ENCODE results near the gene LHX2.
A peak's percentile ranks its signal among the peaks of the same experiment; 100 is the strongest.

Gene LHX2

DNA sequence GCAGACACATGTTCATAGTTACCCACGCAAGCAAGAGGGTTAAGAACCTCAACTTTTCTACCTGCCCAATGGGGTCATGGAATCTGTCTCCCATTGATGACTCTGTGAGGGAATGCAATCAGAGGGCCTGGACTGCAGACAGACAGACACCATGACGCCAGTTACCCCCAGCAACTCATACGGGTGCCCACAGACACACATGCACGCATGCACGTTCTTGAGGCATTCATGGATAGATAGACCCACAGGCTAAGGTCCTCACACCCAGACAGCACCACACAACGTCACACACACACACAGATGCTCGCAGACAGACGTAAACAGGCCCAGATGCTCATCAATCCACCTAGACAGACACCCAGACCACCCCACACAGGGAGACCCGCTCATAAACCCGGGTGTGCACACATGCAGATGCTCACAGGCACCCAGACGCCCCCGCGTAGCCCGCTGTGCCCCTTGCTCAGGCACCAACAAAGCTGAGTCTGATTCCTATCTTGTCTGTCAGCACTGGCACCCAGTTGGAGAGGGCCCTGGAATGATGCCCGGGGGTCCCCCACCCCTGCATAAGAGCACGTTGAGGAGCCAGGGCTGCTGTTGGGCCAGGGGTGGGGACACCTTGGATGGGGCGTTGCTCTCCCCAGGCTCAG, 23.6 kb downstream of the LHX2 start:
- no peak for DNase-seq

- no peak for DNase-seq
Observed at GRCh38 chr9:124036578-124036977, 25.0 kb downstream of the LHX2 start.

GRCh38 chr9:124037790-124038189, 26.2 kb downstream of the LHX2 start:
- DNase-seq, result no peak

- no peak for DNase-seq
Observed at GRCh38 chr9:124038239-124038638, 26.7 kb downstream of the LHX2 start.

GRCh38 chr9:124038790-124039633, 27.4 kb downstream of the LHX2 start:
- no peak for DNase-seq

- DNase-seq, result no peak
Observed at GRCh38 chr9:124040186-124040931, 28.8 kb downstream of the LHX2 start.

GRCh38 chr9:124040935-124041816, 29.6 kb downstream of the LHX2 start:
- DNase-seq, result peak in 6 of 14 donors; percentile 14 to 55 (median 29)

DNA sequence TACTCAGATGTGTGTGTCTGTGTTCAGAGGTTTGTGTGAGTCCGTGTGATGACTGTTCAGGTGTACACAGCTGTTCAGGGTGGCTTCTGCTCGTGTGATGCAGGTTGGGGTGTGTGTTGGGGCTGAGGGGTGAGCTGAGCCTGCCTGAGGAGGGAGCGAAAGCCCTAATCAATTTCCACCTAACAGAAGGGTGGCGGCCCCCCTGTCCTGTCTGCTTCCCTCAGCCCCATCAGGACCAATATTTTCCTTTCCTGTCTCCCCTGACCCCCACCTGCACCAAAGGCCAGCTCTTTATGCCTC, 30.2 kb downstream of the LHX2 start:
- no peak for DNase-seq

DNA sequence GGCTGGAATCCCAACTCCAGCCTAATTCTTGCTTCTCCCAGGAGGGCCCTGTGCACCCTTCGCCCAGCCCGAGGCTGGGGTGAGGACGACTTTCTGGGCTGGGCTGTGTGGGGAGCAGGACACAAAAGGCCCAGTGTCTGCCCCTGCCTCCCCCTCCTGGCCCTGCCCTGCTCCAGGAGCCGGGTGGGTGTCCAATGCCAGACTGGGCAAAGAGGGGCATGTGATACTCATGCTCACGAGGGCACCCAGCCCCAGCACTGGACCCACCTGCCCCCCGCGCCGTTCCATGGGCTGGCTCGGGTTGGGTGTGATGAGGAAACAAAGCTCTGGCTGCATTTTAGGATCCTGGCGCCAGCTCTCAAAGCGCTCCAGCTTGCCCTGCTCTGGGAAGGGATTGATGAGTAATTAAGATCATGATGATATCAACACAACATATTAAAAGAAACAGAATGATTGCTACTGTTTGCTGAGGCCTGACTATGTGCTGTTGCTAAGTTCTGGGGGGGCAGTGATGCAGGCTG, 30.7 kb downstream of the LHX2 start:
- DNase-seq, result peak in 4 of 14 donors; percentile 4 to 42 (median 19)

DNA sequence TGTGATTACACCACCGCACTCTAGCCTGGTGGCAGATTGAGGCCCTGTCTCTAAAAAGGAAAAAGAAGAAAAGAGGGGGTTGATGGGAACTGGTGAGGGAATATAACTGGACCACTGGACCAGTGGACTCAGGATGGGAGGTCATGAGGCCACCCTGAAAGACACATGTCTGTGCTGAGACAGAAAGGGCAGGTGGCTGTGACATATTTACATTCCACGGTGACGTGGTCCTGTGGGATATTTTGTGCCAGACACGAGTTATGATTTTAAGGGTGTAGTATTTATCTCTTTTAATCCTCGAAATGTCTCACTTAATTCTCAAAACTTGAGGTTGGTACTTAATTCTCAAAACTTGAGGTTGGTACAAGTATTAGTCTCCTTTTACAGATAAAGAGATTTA, 32.9 kb downstream of the LHX2 start:
- DNase-seq, result no peak

- no peak for DNase-seq
Observed at GRCh38 chr9:124045076-124045829, 33.7 kb downstream of the LHX2 start.

GRCh38 chr9:124045830-124046177, 34.2 kb downstream of the LHX2 start:
- DNase-seq, result no peak

DNA sequence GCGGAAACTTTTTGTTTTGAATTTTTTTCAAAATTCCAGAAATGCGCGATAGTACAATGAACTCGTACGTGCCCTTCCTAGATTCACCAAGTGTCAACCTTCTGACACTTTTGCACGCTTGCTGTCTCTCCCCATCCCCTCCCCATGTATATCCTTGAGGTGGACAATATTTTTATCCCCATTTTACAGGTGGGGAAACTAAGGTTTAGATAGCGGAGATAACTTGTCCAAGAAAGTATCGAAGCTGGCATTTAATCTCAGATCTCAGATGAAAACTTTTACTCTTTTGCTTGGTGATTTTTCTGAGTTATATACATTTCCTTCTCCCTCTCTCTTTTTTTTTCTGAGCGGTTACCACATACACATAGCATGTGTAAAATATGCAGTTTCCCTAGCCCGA, 34.6 kb downstream of the LHX2 start:
- no peak for DNase-seq

GRCh38 chr9:124047251-124047672, 35.7 kb downstream of the LHX2 start:
- no peak for DNase-seq

DNA sequence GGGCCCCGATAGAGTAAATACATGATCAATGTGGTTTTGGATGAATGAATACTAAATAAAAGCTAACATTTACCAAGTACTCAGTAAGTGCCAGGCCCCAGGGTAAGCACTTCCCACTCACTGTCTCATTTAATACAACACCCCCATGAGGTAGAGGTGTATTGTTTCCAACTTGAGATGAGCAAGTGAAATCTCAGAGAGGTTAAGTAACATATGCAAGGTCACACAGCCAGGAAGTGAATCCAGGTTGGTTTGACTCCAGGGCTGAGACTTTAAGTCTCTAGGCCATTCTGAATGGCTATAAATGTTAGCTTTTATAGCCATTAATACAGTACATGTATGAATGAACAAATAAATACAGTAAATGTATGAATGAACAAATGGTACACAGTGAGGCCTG, 39.4 kb downstream of the LHX2 start:
- no peak for DNase-seq

DNA sequence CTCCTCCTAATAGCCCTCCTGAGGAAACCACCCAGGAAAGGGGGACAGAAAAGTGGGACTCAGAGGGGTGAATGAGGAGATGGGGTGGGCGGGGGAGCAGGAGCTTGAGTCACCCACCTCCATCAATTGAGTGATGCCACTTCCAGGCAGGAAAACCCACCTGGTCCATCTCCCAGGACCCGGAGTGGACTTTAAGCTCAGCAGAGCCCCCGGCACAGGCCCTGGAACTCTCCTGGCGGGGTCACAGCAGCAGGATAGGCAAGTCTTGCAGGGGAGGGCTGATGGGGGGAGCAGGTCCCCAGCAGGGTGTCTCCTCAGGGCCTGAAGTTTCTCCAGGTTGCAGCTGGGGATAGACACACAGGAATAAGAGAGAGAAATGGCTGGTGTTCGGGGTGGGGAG, 40.8 kb downstream of the LHX2 start:
- no peak for DNase-seq

- DNase-seq, result no peak
Observed at GRCh38 chr9:124054582-124055227, 43.1 kb downstream of the LHX2 start.

DNA sequence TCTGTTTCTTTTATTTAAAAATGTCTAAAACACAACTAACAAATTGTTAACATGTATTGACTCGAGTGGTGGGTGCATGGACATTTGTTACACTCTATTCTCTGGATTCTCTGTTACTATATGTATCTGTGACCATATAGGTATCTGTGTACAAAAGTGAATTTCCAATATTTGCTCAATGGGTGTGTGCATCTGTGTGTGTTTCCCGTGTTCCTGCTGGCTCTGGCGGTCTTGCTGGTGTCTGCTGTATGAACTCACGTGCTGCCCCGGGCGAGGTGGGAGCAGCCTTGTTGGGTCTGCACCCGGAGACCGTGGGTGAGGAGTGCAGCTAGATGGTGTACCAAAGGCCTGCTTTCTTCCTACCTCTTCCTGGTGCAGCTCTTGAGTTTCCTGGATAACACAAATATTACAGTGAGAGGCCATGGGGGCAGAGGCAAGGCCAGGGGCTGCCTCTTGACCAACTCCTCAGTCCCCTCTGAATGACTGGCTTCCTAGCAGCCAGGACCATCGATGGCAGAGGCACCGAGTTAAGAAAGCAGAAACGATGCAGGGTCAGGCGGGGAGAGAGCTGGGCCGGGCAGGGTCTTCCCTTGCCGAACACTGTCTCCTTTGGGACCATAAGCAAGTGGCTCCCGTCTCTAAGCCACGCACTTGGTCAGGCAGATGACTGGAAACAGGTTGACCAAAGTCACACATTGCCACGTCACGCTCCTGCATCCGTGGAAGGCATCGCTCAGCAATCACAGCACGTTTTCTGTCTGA, 49.5 kb downstream of the LHX2 start:
- no peak for DNase-seq

DNA sequence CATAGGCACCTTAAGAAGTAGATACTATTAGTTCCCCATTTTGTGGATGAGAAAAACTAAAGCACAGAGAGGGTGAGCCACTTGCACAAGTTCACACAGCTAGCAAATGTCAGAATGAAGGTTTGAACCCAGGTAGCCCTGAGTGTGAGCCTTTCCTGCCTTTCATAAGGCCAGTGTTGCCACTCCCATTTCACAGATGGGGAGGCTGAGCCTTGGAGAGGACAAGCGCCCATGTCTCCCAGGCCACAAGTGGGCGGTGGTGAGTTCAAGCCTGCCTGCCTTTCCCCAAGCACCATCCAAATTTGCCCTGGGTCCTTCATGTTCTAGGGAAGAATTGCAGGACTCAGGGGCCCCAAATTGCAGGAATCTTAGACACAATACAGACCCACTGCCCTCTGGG, 50.6 kb downstream of the LHX2 start:
- DNase-seq, result no peak

Measured in C1 segment of cervical spinal cord (tissue), 14 donors.